Measurements from ENCODE around the gene RTL10. TPM values are rescaled to one million over a fixed set of nuclear protein-coding genes. Genes with fewer than 3 reads are reported as not detected.

RTL10 gene
- total and polyA plus RNA-seq, 10 of the 15 experiments (the other 5 are each of a cell fraction or from before 2014, with no cell fraction given) = 5.3 to 18.1 (median 10.3) TPM

DNA sequence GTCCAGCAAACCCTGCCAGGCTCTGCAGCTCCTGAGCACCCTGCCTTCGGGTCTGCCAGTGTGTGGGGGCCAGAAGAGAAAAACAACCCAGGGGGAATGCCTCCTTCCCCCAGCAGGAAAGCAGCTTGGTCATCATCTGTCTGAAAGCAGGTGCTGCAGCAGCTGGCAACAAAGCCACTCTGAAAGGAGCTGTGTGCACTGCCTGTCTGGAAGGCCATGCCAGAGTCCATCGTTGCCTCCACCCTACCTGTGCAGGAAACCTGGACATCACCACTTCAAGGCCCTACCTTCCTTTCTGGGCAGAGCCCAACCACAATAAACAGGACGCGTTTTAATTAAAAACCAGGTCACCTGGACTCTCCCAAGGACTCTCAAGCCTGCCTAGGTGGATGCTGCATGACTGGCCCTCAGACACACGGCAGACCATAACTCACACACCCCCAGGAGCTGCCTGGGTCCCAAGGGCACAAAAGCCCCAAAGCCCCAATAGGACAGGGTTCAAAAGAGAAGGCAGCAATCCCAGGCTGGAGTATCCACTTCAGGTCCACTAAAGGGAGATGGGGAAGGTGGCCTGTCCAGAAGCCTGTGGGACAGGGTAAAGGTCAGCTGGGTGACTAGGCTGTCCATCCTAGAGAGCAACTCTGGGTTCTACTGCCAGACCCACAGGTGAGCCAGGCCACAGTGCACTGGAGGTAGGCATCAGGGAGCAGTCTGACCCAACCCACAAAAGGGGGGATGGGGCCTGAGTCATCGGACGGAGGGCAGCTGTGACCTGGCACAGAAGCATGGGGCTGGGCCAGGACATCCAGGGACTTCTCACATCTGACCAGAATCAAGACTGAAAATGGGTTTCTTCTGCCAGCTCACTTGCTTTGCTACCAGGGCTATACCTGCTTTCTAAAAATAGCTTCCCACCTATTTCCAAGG is 6.1 kb downstream of the RTL10 start:
- Histone ChIP-seq H3K4me1 (ENCODE audit: control insufficient read depth, insufficient read depth, low read length) (peaks cover 6% of the 10 kb centered on the region), H3K36me3 (ENCODE audit: control insufficient read depth in 2 of 2, insufficient read depth in 2 of 2, low read length in 1 of 2) (peaks cover 11 to 12% of the 10 kb centered on the region in 2 experiments), H3K4me3 (no peak overlapping the region), H3K79me2 (ENCODE audit: control insufficient read depth, insufficient read depth, low read length) (peaks cover 16% of the 10 kb centered on the region), H3K27me3 (replicated peaks in 1 of 2; ENCODE audit: control insufficient read depth in 2 of 2, insufficient read depth in 2 of 2, low read length in 1 of 2) (no peaks in the 10 kb centered on the region), H2AFZ (ENCODE audit: control insufficient read depth, low read depth, low read length) (no peak overlapping the region), H3K27ac (ENCODE audit: control insufficient read depth, insufficient read depth) (no peak overlapping the region), H4K20me1 (ENCODE audit: control insufficient read depth, insufficient read depth) (no peaks in the 10 kb centered on the region), H3K9me3 (replicated peaks; ENCODE audit: control insufficient read depth, insufficient read depth, low read length) (no peaks in the 10 kb centered on the region; the same call in 2 of the 3 replicates), H3K9ac (ENCODE audit: control insufficient read depth, insufficient read depth, low read length) (no peak overlapping the region), H3K4me2 (ENCODE audit: control insufficient read depth, insufficient read depth) (no peak overlapping the region)
- ATAC-seq (no peak), DNase-seq (ENCODE audit: low read depth, low spot score) (no peak), FAIRE-seq (no peak)
- 90% methylated on average over 7 of the region's 7 CpGs for WGBS (ENCODE audit: insufficient coverage, insufficient replicate concordance, low lambda C conversion rate, missing lambda C conversion rate)
- intact Hi-C loops (cut with micrococcal nuclease; ENCODE audit: unreplicated experiment) = no loop called here
- ChIA-PET SMC1A (ENCODE audit: uncharacterized antibody, unreplicated experiment) (no interaction called here), RAD21 (ENCODE audit: unreplicated experiment) (no interaction called here), POLR2A (interaction anchor here (0.6 kb wide), 1 partner anchor 196 kb away, joined by 3 read pairs; no protein-coding TSS in a partner anchor), CTCF (no interaction called here)
- TF ChIP-seq POLR2A (IDR thresholded peaks at IDR 0.05; ENCODE audit: low read depth, low read length) (0 out of 2 replicates have a peak, but pooled peaks have one; percentile 18), ESRRA (IDR thresholded peaks at IDR 0.05; ENCODE audit: low read length) (no peak), POLR2AphosphoS5 (IDR thresholded peaks at IDR 0.05; ENCODE audit: low read length) (peak; percentile 37; the same call in 1 of the 2 replicates)
- in situ Hi-C loops (cut with MboI) = no loop called here
- no TSS peak for BruUV-seq (replicated peaks)

DNA sequence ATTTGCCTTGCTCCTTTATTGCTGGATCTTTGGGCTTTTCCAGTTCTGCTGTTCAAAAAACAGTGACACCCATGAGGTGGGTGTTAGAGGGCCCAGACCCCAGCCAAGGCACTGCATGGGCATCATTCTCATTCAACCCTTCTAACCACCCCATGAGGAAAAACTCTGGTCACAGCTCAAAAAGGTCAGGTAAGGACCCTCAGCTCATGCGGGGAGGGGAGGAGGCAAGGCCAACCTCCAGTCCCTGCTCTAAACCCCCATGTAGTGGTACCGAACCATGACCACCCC is 7.4 kb downstream of the RTL10 start:
- H3K79me2 ChIP-seq (ENCODE audit: control insufficient read depth, insufficient read depth, low read length) = peaks cover 3% of the 10 kb centered on the region
- no peak overlapping the region for H2AFZ ChIP-seq (ENCODE audit: control insufficient read depth, low read depth, low read length)
- TSS peak; percentile 41 for BruUV-seq (replicated peaks)
- H3K4me3 ChIP-seq = no peak overlapping the region
- no peaks in the 10 kb centered on the region; the same call in 2 of the 3 replicates for H3K9me3 ChIP-seq (replicated peaks; ENCODE audit: control insufficient read depth, insufficient read depth, low read length)
- intact Hi-C loops (cut with micrococcal nuclease; ENCODE audit: unreplicated experiment) = no loop called here
- CTCF ChIA-PET = no interaction called here
- in situ Hi-C loops (cut with MboI) = no loop called here
- H3K4me1 ChIP-seq (ENCODE audit: control insufficient read depth, insufficient read depth, low read length) = no peaks in the 10 kb centered on the region; the same call in none of the 2 replicates
- RAD21 ChIA-PET (ENCODE audit: unreplicated experiment) = no interaction called here
- 97% methylated on average over 2 of the region's 2 CpGs for WGBS (ENCODE audit: insufficient coverage, insufficient replicate concordance, low lambda C conversion rate, missing lambda C conversion rate)
- ATAC-seq = no peak
- POLR2A ChIA-PET = no interaction called here
- no peaks in the 10 kb centered on the region for H3K27me3 ChIP-seq (replicated peaks in 1 of 2; ENCODE audit: control insufficient read depth in 2 of 2, insufficient read depth in 2 of 2, low read length in 1 of 2)
- H4K20me1 ChIP-seq (ENCODE audit: control insufficient read depth, insufficient read depth) = no peaks in the 10 kb centered on the region
- no peak overlapping the region for H3K9ac ChIP-seq (ENCODE audit: control insufficient read depth, insufficient read depth, low read length)
- TF ChIP-seq, protein P1, sequence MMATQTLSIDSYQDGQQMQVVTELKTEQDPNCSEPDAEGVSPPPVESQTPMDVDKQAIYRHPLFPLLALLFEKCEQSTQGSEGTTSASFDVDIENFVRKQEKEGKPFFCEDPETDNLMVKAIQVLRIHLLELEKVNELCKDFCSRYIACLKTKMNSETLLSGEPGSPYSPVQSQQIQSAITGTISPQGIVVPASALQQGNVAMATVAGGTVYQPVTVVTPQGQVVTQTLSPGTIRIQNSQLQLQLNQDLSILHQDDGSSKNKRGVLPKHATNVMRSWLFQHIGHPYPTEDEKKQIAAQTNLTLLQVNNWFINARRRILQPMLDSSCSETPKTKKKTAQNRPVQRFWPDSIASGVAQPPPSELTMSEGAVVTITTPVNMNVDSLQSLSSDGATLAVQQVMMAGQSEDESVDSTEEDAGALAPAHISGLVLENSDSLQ (IDR thresholded peaks at IDR 0.05) = no peak
- TF ChIP-seq KDM1A (IDR thresholded peaks at IDR 0.05; ENCODE audit: borderline replicate concordance) (no peak), EP300 (IDR thresholded peaks at IDR 0.05; ENCODE audit: borderline replicate concordance in 1 of 2, control insufficient read depth in 1 of 2, low read depth in 2 of 2, low read length in 2 of 2) (no peak), MTA2 (IDR thresholded peaks at IDR 0.05; ENCODE audit: low read depth) (no peak)
- SMC1A ChIA-PET (ENCODE audit: uncharacterized antibody, unreplicated experiment) = no interaction called here
- H3K36me3 ChIP-seq (ENCODE audit: control insufficient read depth in 2 of 2, insufficient read depth in 2 of 2, low read length in 1 of 2) = peaks cover 10 to 11% of the 10 kb centered on the region in 2 experiments
- no peak overlapping the region for H3K27ac ChIP-seq (ENCODE audit: control insufficient read depth, insufficient read depth)
- DNase-seq (ENCODE audit: low read depth, low spot score) = no peak
- no peak overlapping the region for H3K4me2 ChIP-seq (ENCODE audit: control insufficient read depth, insufficient read depth)
- no peak for FAIRE-seq
